Fibroblast of peridontal ligament (primary cell): Measurements from ENCODE around the gene ZNF362.

Experiments
- DNase-seq: peaks from one replicate; pipeline ENCODE4 v3.0.0-alpha.2; 2010; ENCODE audit errors: extremely low read depth

Gene ZNF362

GRCh38 chr1:33324677-33325575 lies 68.6 kb downstream of the ZNF362 start:
- no peak for DNase-seq

- DNase-seq, result no peak
Measured at GRCh38 chr1:33326785-33327184, 70.5 kb downstream of the ZNF362 start.

- DNase-seq, result peak; percentile 98
Measured at GRCh38 chr1:33327587-33328325, 71.5 kb downstream of the ZNF362 start.

GRCh38 chr1:33328817-33329216 lies 72.5 kb downstream of the ZNF362 start:
- DNase-seq, result no peak

- DNase-seq, result no peak
Measured at GRCh38 chr1:33329600-33330305, 73.5 kb downstream of the ZNF362 start.

- DNase-seq, result no peak
Measured at GRCh38 chr1:33330361-33330890, 74.1 kb downstream of the ZNF362 start.

GRCh38 chr1:33330906-33331305 lies 74.6 kb downstream of the ZNF362 start:
- DNase-seq, result no peak

- DNase-seq, result no peak
Measured at GRCh38 chr1:33331444-33332356, 75.4 kb downstream of the ZNF362 start.

GRCh38 chr1:33332357-33332789 lies 76.1 kb downstream of the ZNF362 start:
- peak; percentile 88 for DNase-seq

GRCh38 chr1:33332881-33333280 lies 76.6 kb downstream of the ZNF362 start:
- no peak for DNase-seq

- peak; percentile 88 for DNase-seq
Measured at GRCh38 chr1:33334081-33334552, 77.8 kb downstream of the ZNF362 start.

- no peak for DNase-seq
Measured at GRCh38 chr1:33335020-33335419, 78.7 kb downstream of the ZNF362 start.

GRCh38 chr1:33336580-33336979 lies 80.3 kb downstream of the ZNF362 start:
- no peak for DNase-seq

GRCh38 chr1:33337441-33337840 lies 81.1 kb downstream of the ZNF362 start:
- no peak for DNase-seq

GRCh38 chr1:33338048-33338439 lies 81.8 kb downstream of the ZNF362 start:
- peak; percentile 87 for DNase-seq

- peak; percentile 90 for DNase-seq
Measured at GRCh38 chr1:33338440-33339211, 82.3 kb downstream of the ZNF362 start.

GRCh38 chr1:33339413-33339812 lies 83.1 kb downstream of the ZNF362 start:
- no peak for DNase-seq

- DNase-seq, result no peak
Measured at GRCh38 chr1:33341190-33341589, 84.9 kb downstream of the ZNF362 start.

- DNase-seq, result peak; percentile 98
Measured at GRCh38 chr1:33342041-33342723, 85.9 kb downstream of the ZNF362 start.
